Germinal center (tissue), 1 donor: ENCODE measurements around the gene SLC7A5.
A peak's percentile ranks its signal among the peaks of the same experiment; 100 is the strongest.
"Not testable (repeated sequence)": the region's sequence is repeated elsewhere in the genome, so short reads cannot be mapped to it uniquely, and the experiment has no call there.

Experiments
- DNase-seq: peaks from one replicate; pipeline ENCODE4 v3.0.0; 2012; ENCODE audit warnings: mixed read lengths, low spot score

Gene SLC7A5

GRCh38 chr16:87834005-87834667 is 35.2 kb downstream of the SLC7A5 start:
- no peak for DNase-seq

GRCh38 chr16:87833548-87833947 is 35.8 kb downstream of the SLC7A5 start:
- DNase-seq: no peak

- DNase-seq: peak; percentile 73
These were observed 36.4 kb downstream of the SLC7A5 start for GRCh38 chr16:87832741-87833502.

GRCh38 chr16:87832137-87832527 is 37.2 kb downstream of the SLC7A5 start:
- DNase-seq: no peak

GRCh38 chr16:87831421-87832136 is 37.7 kb downstream of the SLC7A5 start:
- DNase-seq: no peak

GRCh38 chr16:87830673-87831420 is 38.5 kb downstream of the SLC7A5 start:
- no peak for DNase-seq

GRCh38 chr16:87829988-87830672 is 39.2 kb downstream of the SLC7A5 start:
- no peak for DNase-seq

- no peak for DNase-seq
These were observed 39.7 kb downstream of the SLC7A5 start for GRCh38 chr16:87829622-87829980.

GRCh38 chr16:87828907-87829621 is 40.2 kb downstream of the SLC7A5 start:
- DNase-seq: no peak

- DNase-seq: no peak
These were observed 41.0 kb downstream of the SLC7A5 start for GRCh38 chr16:87828071-87828906.

GRCh38 chr16:87827588-87827915 is 41.8 kb downstream of the SLC7A5 start:
- DNase-seq: not testable (repeated sequence)

- DNase-seq: no peak
These were observed 42.3 kb downstream of the SLC7A5 start for GRCh38 chr16:87826798-87827587.

GRCh38 chr16:87826407-87826797 is 42.9 kb downstream of the SLC7A5 start:
- DNase-seq: not testable (repeated sequence)

GRCh38 chr16:87825842-87826120 is 43.5 kb downstream of the SLC7A5 start:
- DNase-seq: not testable (repeated sequence)

GRCh38 chr16:87824991-87825841 is 44.1 kb downstream of the SLC7A5 start:
- DNase-seq: no peak

- DNase-seq: no peak
These were observed 45.0 kb downstream of the SLC7A5 start for GRCh38 chr16:87824016-87824990.

GRCh38 chr16:87823181-87823929 is 46.0 kb downstream of the SLC7A5 start:
- DNase-seq: no peak
